IMR-90 (cell line): ENCODE data around the gene CMTM8. TPM values are rescaled to one million over a fixed set of nuclear protein-coding genes. Genes with fewer than 3 reads are reported as not detected.

Experiments used
- ATAC-seq: fragments of 200-7000 bp; cut with Tn5 transposase; 2 replicates; pipeline ENCODE4 v1.9.1; 2020; ENCODE audit warnings: low read depth, mild to moderate bottlenecking, moderate library complexity
- BruUV-seq: library from RNA; stranded (reverse); fragments of 400-500 nt; replicated peaks from 2 replicates; lab custom pipeline; 2021; lab: Mats Ljungman, UMichigan
- CTCF ChIA-PET: fragments of 300-600 bp; formaldehyde crosslinking; extraction: SDS; loops from one replicate; lab custom pipeline; 2021; ENCODE audit warnings: antibody characterized with exemption; lab: Yijun Ruan, JAX
- POLR2A ChIA-PET: fragments of 300-600 bp; sonication (Branson Sonifier 250); formaldehyde crosslinking; loops from one replicate; lab custom pipeline; 2022; ENCODE audit warnings: antibody characterized with exemption; ENCODE audit not compliant: unreplicated experiment; lab: Charles Lee
- DNase-seq: peaks from one replicate; pipeline ENCODE4 v3.0.0; 2013
- H2AFZ ChIP-seq: replicated peaks from 2 replicates; pipeline ENCODE3; 2013; ENCODE audit warnings: low read length, mild to moderate bottlenecking; ENCODE audit not compliant: poor library complexity
- H2AK5ac ChIP-seq: 2 replicates; pipeline ENCODE4 v1.6.1; 2013; ENCODE audit warnings: low read depth, low read length, inconsistent platforms
- H2AK9ac ChIP-seq: replicated peaks from 2 replicates; pipeline ENCODE3; 2013; ENCODE audit warnings: mild to moderate bottlenecking, low read depth, low read length, moderate library complexity; ENCODE audit not compliant: poor library complexity
- H2BK120ac ChIP-seq: 2 replicates; pipeline ENCODE4 v1.6.1; 2013; ENCODE audit warnings: low read depth, low read length, inconsistent platforms
- H2BK15ac ChIP-seq: 3 replicates; pipeline ENCODE4 v1.6.1; 2013; ENCODE audit warnings: low read depth, low read length, inconsistent platforms
- H2BK20ac ChIP-seq: 2 replicates; pipeline ENCODE4 v1.6.1; 2013; ENCODE audit warnings: low read depth, mild to moderate bottlenecking, inconsistent platforms, low read length, moderate library complexity
- H2BK5ac ChIP-seq: 2 replicates; pipeline ENCODE4 v1.6.1; 2013; ENCODE audit warnings: mild to moderate bottlenecking, low read depth, low read length, inconsistent platforms; ENCODE audit not compliant: poor library complexity, severe bottlenecking
- H3K14ac ChIP-seq: replicated peaks from 2 replicates; pipeline ENCODE4 v1.6.1; 2013; ENCODE audit warnings: low read depth, low read length, inconsistent platforms
- H3K18ac ChIP-seq: 2 replicates; pipeline ENCODE4 v1.6.1; 2013; ENCODE audit warnings: low read depth, low read length, control low read depth
- H3K23ac ChIP-seq: 2 replicates; pipeline ENCODE4 v1.6.1; 2013; ENCODE audit warnings: low read depth, low read length, inconsistent platforms
- H3K27ac ChIP-seq: 2 replicates; pipeline ENCODE4 v1.5.1; 2013; ENCODE audit warnings: mild to moderate bottlenecking, control low read depth, low read length; ENCODE audit not compliant: insufficient read depth
- H3K27me3 ChIP-seq: 2 replicates; pipeline ENCODE4 v1.6.1; 2013; ENCODE audit warnings: low read length; ENCODE audit not compliant: control insufficient read depth, insufficient read depth
- H3K36me3 ChIP-seq: 2 replicates; pipeline ENCODE4 v1.6.1; 2013; ENCODE audit warnings: low read length, mixed read lengths; ENCODE audit not compliant: control insufficient read depth, insufficient read depth
- H3K4ac ChIP-seq: 2 replicates; pipeline ENCODE4 v1.6.1; 2013; ENCODE audit warnings: low read depth, low read length, inconsistent platforms
- H3K4me1 ChIP-seq: 2 replicates; pipeline ENCODE4 v1.6.1; 2013; ENCODE audit warnings: low read length, mixed read lengths; ENCODE audit not compliant: control insufficient read depth, insufficient read depth
- H3K4me2 ChIP-seq: 2 replicates; pipeline ENCODE4 v1.6.1; 2013; ENCODE audit warnings: low read depth, mild to moderate bottlenecking, control low read depth, low read length, moderate library complexity
- H3K4me3 ChIP-seq: 2 replicates; pipeline ENCODE4 v1.5.1; 2013; ENCODE audit warnings: low read depth, mild to moderate bottlenecking, control low read depth, low read length, moderate library complexity; ENCODE audit not compliant: insufficient read depth
- H3K56ac ChIP-seq: 2 replicates; pipeline ENCODE4 v1.6.1; 2013; ENCODE audit warnings: low read length, inconsistent platforms; ENCODE audit not compliant: insufficient read depth; ENCODE audit errors: extremely low read depth
- H3K79me1 ChIP-seq, 2 experiments: 2 replicates each; pipeline ENCODE4 v1.6.1; 2013; ENCODE audit warnings: low read length in 2 of 2, inconsistent platforms in 1 of 2, low read depth in 1 of 2
- H3K9ac ChIP-seq: 2 replicates; pipeline ENCODE4 v1.6.1; 2013; ENCODE audit warnings: low read depth, low read length, control low read depth
- H3K9me1 ChIP-seq: 2 replicates; pipeline ENCODE4 v1.6.1; 2013; ENCODE audit warnings: low read length, inconsistent platforms; ENCODE audit not compliant: insufficient read depth
- H3K9me3 ChIP-seq: 2 replicates; pipeline ENCODE4 v1.6.1; 2013; ENCODE audit warnings: low read length; ENCODE audit not compliant: control insufficient read depth, insufficient read depth
- H4K20me1 ChIP-seq: 2 replicates; pipeline ENCODE4 v1.6.1; 2013; ENCODE audit warnings: low read length, inconsistent platforms; ENCODE audit not compliant: insufficient read depth
- H4K5ac ChIP-seq: 2 replicates; pipeline ENCODE4 v1.6.1; 2013; ENCODE audit warnings: mild to moderate bottlenecking, low read depth, low read length, control low read depth
- H4K8ac ChIP-seq, 2 experiments: 2 replicates each; pipeline ENCODE4 v1.6.1; 2013; ENCODE audit warnings: low read depth in 2 of 2, low read length in 2 of 2, control low read depth in 1 of 2, inconsistent platforms in 1 of 2
- H4K91ac ChIP-seq: 2 replicates; pipeline ENCODE4 v1.6.1; 2013; ENCODE audit warnings: low read depth, low read length, inconsistent platforms; ENCODE audit not compliant: insufficient read depth
- MAZ ChIP-seq: IDR thresholded peaks from 2 replicates; pipeline ENCODE4 v1.6.1; 2012; ENCODE audit warnings: low read depth, mild to moderate bottlenecking, low read length, improper control_type of control experiment, moderate library complexity, borderline replicate concordance
- RFX5 ChIP-seq: IDR thresholded peaks from 2 replicates; pipeline ENCODE4 v1.8.0; 2012; ENCODE audit warnings: low read depth, mild to moderate bottlenecking, low read length, moderate library complexity
- WGBS, 2 experiments: methylation state at CpG; one replicate each; pipeline versions ENCODE4 v1.1.5 to v1.1.7; 2013; ENCODE audit warnings: missing lambda C conversion rate in 2 of 2; ENCODE audit not compliant: insufficient read length in 1 of 2; ENCODE audit errors: extremely low coverage in 2 of 2; 5-methylcytosine and 5-hydroxymethylcytosine counted together
- dilution Hi-C: fragments of 300-500 bp; cut with HindIII; formaldehyde crosslinking; loops from one replicate; pipeline ENCODE4 v1.14.3; 2018; ENCODE audit warnings: low sequenced_read_pairs; ENCODE audit not compliant: unreplicated experiment
- in situ Hi-C: fragments of 300-500 bp; cut with MboI; formaldehyde crosslinking; loops from 3 replicates; pipeline ENCODE4 v1.14.3; 2019; ENCODE audit warnings: low sequenced_read_pairs, inconsistent platforms, mixed read lengths
- intact Hi-C: fragments of 100-400 bp; cut with micrococcal nuclease; formaldehyde crosslinking; loops from 2 replicates; pipeline ENCODE4 v1.10.0; 2022
- polyA plus RNA-seq, 3 experiments: library from polyadenylated mRNA; depleted of rRNA; stranded (reverse); fragments of >200 nt; gene quantifications; 2 replicates each; pipeline ENCODE4 v1.2.3, GENCODE V29; 2012; ENCODE audit warnings: low replicate concordance in 1 of 3
- total RNA-seq: library from RNA; depleted of rRNA; stranded (reverse); fragments of >200 nt; gene quantifications from 2 replicates; pipeline ENCODE4 v1.2.3, GENCODE V29; 2012

CMTM8 gene
- total and polyA plus RNA-seq, 2 of the 4 experiments (the other 2 are of a cell fraction), result 0.15 TPM; not detected in 1

DNA sequence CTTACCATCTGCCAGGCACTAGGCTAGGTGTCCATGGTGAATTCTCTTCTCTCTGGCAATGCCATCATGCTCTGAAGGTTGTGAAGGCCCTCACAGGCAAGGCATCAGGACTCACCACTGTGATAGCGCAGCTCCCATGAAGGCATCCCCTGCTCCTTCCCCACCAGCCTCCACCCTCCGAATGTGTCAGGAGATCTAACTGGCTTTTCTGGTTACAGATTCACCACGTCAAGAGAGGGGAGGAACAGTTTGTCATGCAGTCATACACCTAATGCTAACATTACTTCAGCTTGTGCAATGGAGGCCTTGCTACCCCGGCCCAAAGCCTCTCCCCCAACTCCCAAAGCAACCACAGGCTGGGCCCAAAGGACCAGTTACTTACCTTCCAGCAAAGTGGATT, 8.9 kb upstream of the CMTM8 start:
- no peaks in the 10 kb centered on the region for H4K20me1 ChIP-seq
- H2AK5ac ChIP-seq, result no peak overlapping the region
- no peak for TF ChIP-seq MAZ
- no peak for TF ChIP-seq RFX5
- H3K18ac ChIP-seq, result no peak overlapping the region
- BruUV-seq, result no TSS peak
- dilution Hi-C loops (no loop called here), in situ Hi-C loops (no loop called here), intact Hi-C loops (no loop called here)
- ATAC-seq (no peak), DNase-seq (no peak)
- no peak overlapping the region for H4K5ac ChIP-seq
- no peak overlapping the region for H3K27ac ChIP-seq
- no peaks in the 10 kb centered on the region for H3K36me3 ChIP-seq
- no peaks in the 10 kb centered on the region for H3K4me1 ChIP-seq
- H3K9me1 ChIP-seq, result no peaks in the 10 kb centered on the region
- no peak overlapping the region for H3K4me2 ChIP-seq
- no peak overlapping the region for H3K23ac ChIP-seq
- ChIA-PET POLR2A (no interaction called here), CTCF (no interaction called here)
- no peaks in the 10 kb centered on the region for H3K79me1 ChIP-seq
- no peak overlapping the region for H2AFZ ChIP-seq
- no peak overlapping the region for H3K4ac ChIP-seq
- H2BK5ac ChIP-seq, result no peak overlapping the region
- no peak overlapping the region for H3K4me3 ChIP-seq
- no peak overlapping the region for H4K91ac ChIP-seq
- no peak overlapping the region for H3K9ac ChIP-seq
- no peak overlapping the region for H2BK20ac ChIP-seq
- H2BK15ac ChIP-seq, result no peak overlapping the region
- H2AK9ac ChIP-seq, result no peak overlapping the region
- no peaks in the 10 kb centered on the region for H3K9me3 ChIP-seq
- H4K8ac ChIP-seq, result no peak overlapping the region
- H3K56ac ChIP-seq, result no peak overlapping the region
- no peak overlapping the region for H3K14ac ChIP-seq
- WGBS, 2 experiments, result no CpG with 5 or more reads among the region's 4 CpGs
- H2BK120ac ChIP-seq, result no peak overlapping the region
- H3K27me3 ChIP-seq, result no peaks in the 10 kb centered on the region; the same call in 1 of the 2 replicates
